ENCODE measurements around the gene HSPB6. TPM values are rescaled to one million over a fixed set of nuclear protein-coding genes. Genes with fewer than 3 reads are reported as not detected.
"Not testable (repeated sequence)": the region's sequence is repeated elsewhere in the genome, so short reads cannot be mapped to it uniquely, and the experiment has no call there.

The HSPB6 gene
- total RNA-seq, 1 donor from 2014 or later: 152 TPM

DNA sequence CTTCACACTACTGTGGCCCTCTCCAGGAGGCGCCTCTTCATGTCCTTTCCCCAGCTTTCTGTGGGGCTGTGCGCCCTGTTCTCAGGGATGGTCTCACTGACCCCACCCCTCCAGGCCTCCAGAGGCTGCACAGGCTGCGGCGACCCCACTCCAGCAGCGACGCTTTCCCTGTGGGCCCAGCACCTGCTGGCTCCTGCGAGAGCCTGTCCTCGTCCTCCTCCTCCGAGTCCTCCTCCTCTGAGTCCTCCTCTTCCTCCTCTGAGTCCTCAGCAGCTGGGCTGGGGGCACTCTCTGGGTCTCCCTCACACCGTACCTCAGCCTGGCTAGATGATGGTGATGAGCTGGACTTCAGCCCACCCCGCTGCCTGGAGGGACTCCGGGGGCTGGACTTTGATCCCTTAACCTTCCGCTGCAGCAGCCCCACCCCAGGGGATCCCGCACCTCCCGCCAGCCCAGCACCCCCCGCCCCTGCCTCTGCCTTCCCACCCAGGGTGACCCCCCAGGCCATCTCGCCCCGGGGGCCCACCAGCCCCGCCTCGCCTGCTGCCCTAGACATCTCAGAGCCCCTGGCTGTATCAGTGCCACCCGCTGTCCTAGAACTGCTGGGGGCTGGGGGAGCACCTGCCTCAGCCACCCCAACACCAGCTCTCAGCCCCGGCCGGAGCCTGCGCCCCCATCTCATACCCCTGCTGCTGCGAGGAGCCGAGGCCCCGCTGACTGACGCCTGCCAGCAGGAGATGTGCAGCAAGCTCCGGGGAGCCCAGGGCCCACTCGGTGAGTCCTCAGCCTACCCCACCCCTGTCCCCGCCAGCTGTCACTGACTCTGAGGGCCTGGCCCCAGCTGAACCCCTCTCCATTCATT, 29.7 kb upstream of the HSPB6 start:
- DNase-seq: no peak

- no peak for DNase-seq
Measured at GRCh38 chr19:35785339-35785627, 28.5 kb upstream of the HSPB6 start.

DNA sequence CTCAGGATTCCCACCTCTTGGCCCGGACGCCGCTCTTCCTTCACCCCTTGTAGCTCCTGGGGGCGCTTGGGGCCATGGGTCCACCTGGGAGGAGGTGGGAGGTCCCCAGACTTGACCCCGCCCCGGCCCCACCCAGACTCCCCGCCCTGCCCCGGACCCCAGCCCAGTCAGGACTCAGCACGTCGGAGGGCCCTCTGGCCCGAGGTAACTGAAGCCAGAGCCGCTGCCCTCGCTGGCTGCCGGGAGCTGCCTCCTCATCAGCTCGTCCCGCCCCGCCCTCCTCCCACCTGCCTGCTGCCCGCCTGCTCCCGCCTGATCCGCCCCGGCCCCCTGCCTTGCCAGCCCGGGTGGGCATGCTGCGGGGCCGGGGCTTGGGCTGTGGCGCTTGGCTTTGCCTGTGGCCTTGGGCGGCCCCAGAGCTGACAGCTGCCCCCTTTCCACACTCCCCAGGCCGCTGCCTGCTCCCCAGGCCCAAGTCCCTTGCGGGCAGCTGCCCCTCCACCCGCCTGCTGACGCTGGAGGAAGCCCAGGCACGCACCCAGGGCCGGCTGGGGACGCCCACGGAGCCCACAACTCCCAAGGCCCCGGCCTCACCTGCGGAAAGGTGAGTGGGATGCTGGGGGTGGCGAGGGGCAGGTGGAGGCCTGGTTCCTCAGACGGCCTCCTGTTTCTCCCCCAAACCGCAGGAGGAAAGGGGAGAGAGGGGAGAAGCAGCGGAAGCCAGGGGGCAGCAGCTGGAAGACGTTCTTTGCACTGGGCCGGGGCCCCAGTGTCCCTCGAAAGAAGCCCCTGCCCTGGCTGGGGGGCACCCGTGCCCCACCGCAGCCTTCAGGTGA, 27.9 kb upstream of the HSPB6 start:
- DNase-seq: no peak

DNA sequence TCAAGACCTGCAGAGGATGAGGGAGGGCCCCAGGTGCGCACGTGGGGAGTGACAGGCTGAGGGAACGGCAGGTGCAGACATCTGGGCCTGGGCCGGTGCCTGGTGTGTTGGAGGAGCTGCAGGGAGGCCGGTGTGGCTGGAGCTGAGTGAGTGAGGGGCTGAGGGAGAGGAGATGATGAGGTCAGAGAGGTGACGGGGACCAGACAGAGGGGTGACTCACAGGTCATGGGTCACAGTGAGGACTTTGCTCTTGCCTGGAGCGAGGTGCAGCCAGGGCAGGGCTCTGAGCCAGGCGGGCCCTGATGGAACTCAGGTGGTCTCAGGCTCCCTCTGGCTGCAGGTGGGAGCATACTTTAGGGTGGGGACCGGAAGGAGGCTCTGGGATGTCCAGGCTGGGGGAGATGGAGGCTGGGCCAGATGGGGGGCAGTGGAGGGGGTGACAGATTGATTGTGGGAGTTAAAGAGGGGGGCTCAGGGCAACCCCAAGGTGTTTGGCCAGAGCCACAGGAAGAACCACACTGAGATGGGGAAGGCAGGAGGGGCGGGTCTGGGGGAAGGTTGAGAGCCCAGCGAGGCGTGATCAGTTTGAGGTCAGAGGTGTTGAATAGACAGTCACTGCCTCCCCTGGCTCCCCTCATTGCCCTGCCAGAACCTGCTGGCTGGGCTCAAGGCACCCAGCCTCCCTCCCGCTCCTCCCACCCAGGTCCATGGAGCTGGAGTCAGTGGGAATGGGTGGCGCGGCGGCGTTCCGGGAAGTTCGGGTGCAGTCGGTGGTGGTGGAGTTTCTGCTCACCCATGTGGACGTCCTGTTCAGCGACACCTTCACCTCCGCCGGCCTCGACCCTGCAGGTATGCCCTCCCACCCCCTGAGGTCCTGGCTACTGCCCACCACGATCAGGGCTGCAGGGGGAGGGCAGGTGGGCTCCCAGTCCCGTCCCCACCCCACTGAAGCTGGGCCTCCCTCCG, 26.9 kb upstream of the HSPB6 start:
- DNase-seq: no peak

DNA sequence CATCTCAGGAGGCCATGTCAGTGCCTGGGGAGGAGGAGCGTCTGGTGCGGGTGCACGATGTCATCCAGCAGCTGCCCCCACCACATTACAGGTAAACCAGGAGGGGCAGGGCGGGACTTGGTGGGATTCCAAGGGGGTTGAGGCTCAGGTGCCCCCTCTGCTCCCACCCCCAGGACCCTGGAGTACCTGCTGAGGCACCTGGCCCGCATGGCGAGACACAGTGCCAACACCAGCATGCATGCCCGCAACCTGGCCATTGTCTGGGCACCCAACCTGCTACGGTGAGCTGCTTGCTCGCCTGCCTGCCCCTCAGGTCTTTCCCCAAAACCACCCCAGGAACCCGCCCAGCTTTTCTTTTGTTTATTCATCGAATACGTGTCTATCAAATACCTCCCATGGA, 25.8 kb upstream of the HSPB6 start:
- no peak for DNase-seq

GRCh38 chr19:35781650-35782049, 24.8 kb upstream of the HSPB6 start:
- DNase-seq: no peak

DNA sequence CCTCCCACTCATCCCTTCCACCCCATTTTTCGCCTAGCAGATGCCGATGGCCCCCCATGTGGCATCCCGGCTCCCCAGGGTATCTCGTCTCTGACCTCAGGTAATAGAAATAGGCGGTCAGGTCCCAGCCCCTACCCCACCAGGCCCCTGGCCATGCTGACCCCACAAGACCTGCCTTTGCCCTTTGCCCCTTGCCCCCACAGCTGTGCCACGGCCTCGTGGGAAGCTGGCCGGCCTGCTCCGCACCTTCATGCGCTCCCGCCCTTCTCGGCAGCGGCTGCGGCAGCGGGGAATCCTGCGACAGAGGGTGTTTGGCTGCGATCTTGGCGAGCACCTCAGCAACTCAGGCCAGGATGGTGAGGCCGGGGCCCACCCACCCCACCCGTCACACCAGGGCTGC, 23.9 kb upstream of the HSPB6 start:
- no peak for DNase-seq

DNA sequence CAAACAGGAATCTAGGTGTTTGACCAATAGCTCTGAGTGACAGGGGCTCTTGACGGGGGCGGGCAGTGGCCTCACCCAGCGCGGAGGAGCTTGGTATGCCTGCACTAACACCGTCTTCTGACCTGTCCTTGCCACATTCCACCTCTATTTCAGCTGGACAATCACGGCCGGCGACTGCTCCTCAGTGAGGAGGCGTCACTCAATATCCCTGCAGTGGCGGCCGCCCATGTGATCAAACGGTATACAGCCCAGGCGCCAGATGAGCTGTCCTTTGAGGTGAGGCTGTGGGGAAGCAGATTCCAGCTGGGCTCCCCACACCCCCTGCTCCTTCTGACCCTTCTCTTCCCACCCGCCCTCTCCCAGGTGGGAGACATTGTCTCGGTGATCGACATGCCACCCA, 23.2 kb upstream of the HSPB6 start:
- DNase-seq: no peak

- DNase-seq: no peak
Measured at GRCh38 chr19:35779033-35779432, 22.2 kb upstream of the HSPB6 start.

GRCh38 chr19:35777961-35778360, 21.1 kb upstream of the HSPB6 start:
- DNase-seq: no peak

- DNase-seq: no peak
Measured at GRCh38 chr19:35777086-35777841, 20.4 kb upstream of the HSPB6 start.

- DNase-seq: no peak
Measured at GRCh38 chr19:35776102-35776788, 19.4 kb upstream of the HSPB6 start.

DNA sequence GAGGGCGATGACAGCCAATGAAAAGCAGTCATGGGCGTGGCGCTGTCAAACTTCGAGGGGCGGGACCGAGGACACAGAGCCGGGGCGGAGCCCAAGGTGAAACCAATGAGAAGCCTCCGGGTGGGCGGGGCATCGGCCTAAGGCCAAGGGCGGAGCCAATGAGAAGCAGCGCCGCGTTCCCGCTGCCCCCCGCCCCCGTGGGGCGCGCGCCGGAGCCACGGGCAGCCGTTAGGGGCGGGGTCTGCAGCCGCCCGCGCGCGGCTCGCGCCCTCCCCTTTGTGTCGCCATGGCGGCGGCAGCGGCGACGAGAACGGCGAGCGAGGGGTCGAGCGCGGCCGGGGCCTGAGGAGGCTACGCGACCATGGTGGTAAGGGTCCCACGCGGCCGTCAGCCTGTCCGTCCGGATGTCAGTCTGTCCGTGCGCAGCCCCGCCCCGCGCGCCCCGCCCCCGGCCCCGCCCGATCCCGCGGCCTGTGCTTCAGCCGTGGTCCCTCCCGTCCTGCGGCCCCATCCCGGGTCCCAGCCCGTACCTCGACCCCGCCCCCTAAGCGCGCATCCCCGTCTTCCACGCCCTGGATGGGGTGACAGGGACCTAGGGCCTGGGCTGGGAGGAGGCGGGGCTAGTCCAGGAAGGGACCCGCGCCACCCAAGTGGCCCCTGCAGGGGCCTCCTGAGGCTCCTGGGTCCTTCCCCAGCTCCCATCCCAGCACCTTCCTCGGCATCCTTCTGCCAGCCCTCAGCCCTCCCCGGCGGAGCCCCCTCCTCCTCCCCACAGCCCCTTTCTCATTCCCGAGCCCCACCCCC, 18.7 kb upstream of the HSPB6 start, which contains the start of gene ARHGAP33:
TSS of gene ARHGAP33 (plus strand) at position 267 of the 804 bp plus-strand sequence. CDS start at position 362, 95 bp downstream.
- peak; percentile 99 for DNase-seq

DNA sequence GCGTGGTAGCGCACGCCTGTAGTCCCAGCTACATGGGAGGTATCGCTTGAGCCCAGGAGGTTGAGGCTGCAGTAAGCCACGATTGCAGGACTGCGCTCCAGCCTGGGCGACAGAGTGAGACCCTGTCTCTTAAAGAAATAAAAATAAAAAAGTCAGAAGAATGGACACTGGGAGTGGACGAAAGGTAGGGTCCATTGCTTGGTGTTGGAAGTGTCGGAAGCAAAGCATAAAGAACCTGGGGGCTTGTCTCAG, 18.1 kb upstream of the HSPB6 start:
- no peak for DNase-seq

DNA sequence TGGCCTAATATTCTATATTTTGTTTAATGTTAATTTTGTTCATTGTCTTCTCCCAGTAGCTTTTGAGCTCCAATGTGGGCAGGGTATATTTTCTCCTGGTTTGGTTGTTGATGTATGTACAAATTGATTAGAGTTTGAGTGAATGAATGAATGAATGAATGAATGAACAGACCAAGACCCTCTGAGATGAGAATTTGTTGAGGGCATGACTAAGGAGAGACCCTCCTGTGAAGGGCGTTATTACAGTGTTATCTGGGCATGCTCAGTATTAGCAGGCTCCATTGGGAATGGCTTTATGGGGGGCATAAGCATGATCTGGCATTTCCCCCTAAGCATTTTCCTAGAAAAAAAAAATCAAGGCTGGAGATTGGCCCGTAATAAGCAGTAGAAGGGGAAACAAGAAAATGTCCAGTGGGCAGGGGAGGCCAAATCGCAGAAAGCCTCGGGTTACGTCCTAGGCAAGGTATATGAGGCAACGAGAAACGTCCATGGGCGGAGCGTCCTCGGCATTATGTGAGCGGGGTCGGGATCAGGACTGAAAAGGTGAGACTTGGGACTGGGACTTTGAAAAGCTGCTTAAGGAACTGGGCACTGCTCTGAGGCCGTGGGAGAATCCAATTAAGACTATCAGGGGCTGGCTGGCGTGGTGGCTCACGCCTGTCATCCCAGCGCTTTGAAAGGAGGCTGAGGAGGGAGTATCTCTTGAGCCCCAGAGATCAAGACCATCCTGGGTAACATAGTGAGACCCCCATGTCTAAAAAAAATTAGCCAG, 17.6 kb upstream of the HSPB6 start:
- DNase-seq: no peak

DNA sequence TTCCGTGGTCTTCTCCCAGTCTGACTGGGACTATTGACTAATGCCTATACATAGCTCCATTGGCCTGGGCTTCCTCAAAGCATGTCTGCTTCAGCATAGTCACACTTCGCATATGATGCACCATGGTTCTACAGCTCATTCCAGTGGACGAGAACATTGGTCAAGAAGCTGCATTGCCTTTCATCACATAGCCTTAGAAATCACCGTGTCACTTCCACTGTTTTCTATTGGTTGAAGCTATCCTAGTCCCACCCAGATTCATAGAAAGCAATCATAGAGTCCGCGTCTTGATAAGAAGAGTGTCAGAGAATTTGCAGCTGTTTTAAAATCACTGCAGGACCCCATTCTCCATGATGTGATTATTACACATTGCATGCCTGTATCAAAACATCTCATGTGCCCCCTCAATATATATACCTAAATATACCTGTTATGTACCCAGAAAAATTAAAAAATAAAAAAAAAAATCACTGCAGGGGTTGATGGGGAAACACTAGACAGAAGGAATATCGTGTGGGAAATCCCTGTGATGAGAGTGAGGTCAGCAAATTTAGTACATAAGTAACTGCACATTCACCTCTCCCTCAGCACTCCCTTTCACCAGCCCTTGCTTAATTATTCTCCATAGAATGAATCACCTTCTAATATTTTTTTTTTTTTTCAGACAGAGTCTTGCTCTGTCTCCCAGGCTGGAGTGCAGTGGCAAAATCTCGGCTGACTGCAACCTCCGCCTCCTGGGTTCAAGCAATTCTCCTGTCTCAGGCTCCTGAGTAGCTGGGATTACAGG, 16.4 kb upstream of the HSPB6 start:
- no peak for DNase-seq

- DNase-seq: not testable (repeated sequence)
Measured at GRCh38 chr19:35772362-35772761, 15.5 kb upstream of the HSPB6 start.

DNA sequence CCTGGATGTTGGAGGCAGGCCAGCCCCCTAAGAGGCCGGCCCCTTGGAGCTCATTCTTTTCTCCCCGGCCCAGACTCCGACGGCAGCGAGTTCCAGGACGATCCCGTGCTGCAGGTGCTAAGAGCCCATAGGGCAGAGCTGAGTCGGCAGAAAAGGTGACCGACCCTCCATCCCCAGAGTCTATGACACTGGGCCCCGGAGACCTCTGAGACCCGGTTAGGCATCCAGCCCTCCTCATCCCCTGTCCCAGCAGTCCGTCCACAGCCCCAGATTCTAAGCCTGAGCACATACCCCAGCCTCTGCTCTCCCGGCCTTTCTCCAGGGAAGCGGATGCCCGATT, 11.2 kb upstream of the HSPB6 start:
- DNase-seq: no peak

Measured in tongue (tissue), 2 donors.